Vagina (tissue), 2 donors: Measurements from ENCODE around the gene GNS.

Source experiments
- CTCF ChIP-seq, 3 experiments: fragments of 450-650 bp in 2 of 3; fragments of 200-600 bp in 1 of 3; sonication (generic) in 1 of 3; IDR thresholded peaks; one replicate each; pipeline ENCODE4 v1.5.1; 2017 to 2019; ENCODE audit warnings: antibody characterized with exemption in 3 of 3, mild to moderate bottlenecking in 2 of 3, moderate library complexity in 2 of 3
- POLR2A ChIP-seq, 2 donors: fragments of 450-650 bp; IDR thresholded peaks; one replicate each; pipeline ENCODE4 v1.6.1; 2017; ENCODE audit warnings: antibody characterized with exemption in 2 of 2, mild to moderate bottlenecking in 2 of 2, moderate library complexity in 2 of 2
- POLR2AphosphoS5 ChIP-seq, 2 donors: sonication (generic); formaldehyde crosslinking; IDR thresholded peaks; one replicate each; pipeline ENCODE4 v1.9.0; 2017; ENCODE audit warnings: antibody characterized with exemption in 2 of 2, mild to moderate bottlenecking in 2 of 2, low read depth in 1 of 2; ENCODE audit not compliant: insufficient read depth in 1 of 2

DNA sequence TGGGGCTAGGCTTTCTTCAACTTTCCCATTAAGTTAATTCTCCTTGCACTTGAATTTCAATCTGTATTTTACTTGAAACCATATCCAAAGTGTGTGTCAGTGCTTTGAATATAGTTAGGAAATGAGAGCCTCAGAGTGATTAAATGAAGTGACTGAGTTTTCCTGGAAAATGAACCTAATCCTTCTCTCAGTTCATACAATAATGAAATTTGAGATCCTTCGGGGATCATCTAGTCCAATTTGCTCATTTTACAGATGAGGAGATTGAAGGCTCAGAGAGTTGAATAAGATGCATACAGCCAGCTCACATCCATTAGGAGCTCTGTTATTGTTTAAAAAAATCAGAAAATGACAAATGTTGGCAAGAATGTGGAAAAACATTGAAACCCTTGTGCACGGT is 47.0 kb upstream of the GNS start:
- TF ChIP-seq POLR2A (IDR thresholded peaks at IDR 0.05) = no peak
- no peak for TF ChIP-seq POLR2AphosphoS5 (IDR thresholded peaks at IDR 0.05; ENCODE audit: insufficient read depth in 1 of 2, low read depth in 1 of 2)
- no peak for TF ChIP-seq CTCF (IDR thresholded peaks at IDR 0.05)
